SK-N-SH (cell line): ENCODE results near the gene HSPH1. TPM values are rescaled to one million over a fixed set of nuclear protein-coding genes. Genes with fewer than 3 reads are reported as not detected.

Experiments used
- CTCF ChIA-PET: fragments of 300-600, 350-600 bp; formaldehyde crosslinking; extraction: SDS; loops from one replicate; lab custom pipeline; 2021; lab: Yijun Ruan, JAX
- POLR2A ChIA-PET: fragments of 350-600 bp; sonication (Branson Sonifier 250); formaldehyde crosslinking; extraction: SDS; loops from one replicate; lab custom pipeline; 2020; ENCODE audit warnings: antibody characterized with exemption, inconsistent platforms; lab: Yijun Ruan, JAX
- DNase-seq: peaks from one replicate; pipeline ENCODE4 v3.0.0; 2012
- H2AFZ ChIP-seq: fragments of 200-600 bp; sonication (generic); 2 replicates; pipeline ENCODE4 v1.8.1; 2016; ENCODE audit warnings: antibody characterized with exemption, mild to moderate bottlenecking, low read depth
- H3F3A ChIP-seq: fragments of 200-600 bp; sonication (generic); replicated peaks from 2 replicates; pipeline ENCODE3; 2016; ENCODE audit warnings: antibody characterized with exemption, mild to moderate bottlenecking; ENCODE audit not compliant: insufficient read depth
- H3K27ac ChIP-seq, 2 experiments: fragments of 200-500 bp in 1 of 2; fragments of 200-600 bp in 1 of 2; sonication (Bioruptor generic) in 1 of 2; sonication (generic), shearing (Covaris generic) in 1 of 2; 2 replicates each; pipeline versions ENCODE4 v1.5.1 to v1.6.1; 2014 to 2016; ENCODE audit warnings: low read depth in 2 of 2, inconsistent platforms in 1 of 2, low read length in 1 of 2, mild to moderate bottlenecking in 1 of 2, mixed read lengths in 1 of 2
- H3K27me3 ChIP-seq: fragments of 200-600 bp; sonication (generic), shearing (Covaris generic); 2 replicates; pipeline ENCODE4 v1.6.1; 2016; ENCODE audit warnings: mixed run types; ENCODE audit not compliant: insufficient read depth
- H3K36me3 ChIP-seq, 2 experiments: fragments of 200-500 bp in 1 of 2; fragments of 200-600 bp in 1 of 2; sonication (Bioruptor generic) in 1 of 2; sonication (generic) in 1 of 2; replicated peaks in 1 of 2; 2 replicates each; pipeline versions ENCODE3 to v1.5.1; 2014 to 2016; ENCODE audit warnings: low read length in 1 of 2, mild to moderate bottlenecking in 1 of 2; ENCODE audit not compliant: insufficient read depth in 2 of 2, control insufficient read depth in 1 of 2
- H3K4me1 ChIP-seq, 2 experiments: fragments of 200-500 bp in 1 of 2; fragments of 200-600 bp in 1 of 2; sonication (Bioruptor generic) in 1 of 2; sonication (generic), shearing (Covaris generic) in 1 of 2; 2 replicates each; pipeline versions ENCODE4 v1.5.1 to v1.6.1; 2014 to 2016; ENCODE audit warnings: low read depth in 1 of 2, low read length in 1 of 2, mixed run types in 1 of 2; ENCODE audit not compliant: insufficient read depth in 2 of 2, control insufficient read depth in 1 of 2
- H3K4me2 ChIP-seq: fragments of 200-600 bp; sonication (generic), shearing (Covaris generic); 2 replicates; pipeline ENCODE4 v1.6.1; 2017; ENCODE audit warnings: mixed run types
- H3K4me3 ChIP-seq, 2 experiments: fragments of 200-500 bp in 1 of 2; fragments of 200-600 bp in 1 of 2; sonication (Bioruptor generic) in 1 of 2; sonication (generic), shearing (Covaris generic) in 1 of 2; 2 replicates each; pipeline versions ENCODE4 v1.5.1 to v1.8.1; 2014 to 2016; ENCODE audit warnings: low read depth in 2 of 2, inconsistent platforms in 1 of 2, low read length in 1 of 2, mild to moderate bottlenecking in 1 of 2, mixed read lengths in 1 of 2, moderate library complexity in 1 of 2
- H3K79me2 ChIP-seq: fragments of 200-600 bp; sonication (generic); 2 replicates; pipeline ENCODE4 v1.8.1; 2017; ENCODE audit warnings: mild to moderate bottlenecking; ENCODE audit not compliant: insufficient read depth
- H3K9ac ChIP-seq: fragments of 200-600 bp; sonication (generic); 2 replicates; pipeline ENCODE4 v1.6.1; 2017; ENCODE audit warnings: mixed run types
- H3K9me2 ChIP-seq: fragments of 200-600 bp; sonication (generic); 2 replicates; pipeline ENCODE4 v1.6.1; 2017; ENCODE audit warnings: mixed run types
- H3K9me3 ChIP-seq: fragments of 200-600 bp; sonication (generic); 2 replicates; pipeline ENCODE4 v1.6.1; 2017; ENCODE audit warnings: mixed run types, mild to moderate bottlenecking, moderate library complexity
- H4K20me1 ChIP-seq: fragments of 200-600 bp; sonication (generic); 2 replicates; pipeline ENCODE4 v1.6.1; 2017; ENCODE audit warnings: mild to moderate bottlenecking, mixed run types; ENCODE audit not compliant: insufficient read depth
- CTCF ChIP-seq: fragments of 200-600 bp; sonication (generic); IDR thresholded peaks from 2 replicates; pipeline ENCODE4 v1.6.1; 2017; ENCODE audit warnings: antibody characterized with exemption, mild to moderate bottlenecking, moderate library complexity
- ELF1 ChIP-seq: IDR thresholded peaks from 2 replicates; pipeline ENCODE4 v1.4.0; 2012
- EZH2phosphoT487 ChIP-seq: fragments of 200-600 bp; sonication (generic); IDR thresholded peaks from 2 replicates; pipeline ENCODE4 v1.6.1; 2017; ENCODE audit warnings: low read depth, mixed run types, mild to moderate bottlenecking, antibody characterized with exemption, moderate library complexity, borderline replicate concordance
- FOSL2 ChIP-seq: IDR thresholded peaks from 2 replicates; pipeline ENCODE4 v1.4.0; 2012; ENCODE audit warnings: low read depth, mild to moderate bottlenecking, moderate library complexity, borderline replicate concordance
- GATA2 ChIP-seq: sonication (generic); formaldehyde crosslinking; IDR thresholded peaks from 2 replicates; pipeline ENCODE4 v1.5.0; 2020; ENCODE audit warnings: mild to moderate bottlenecking, missing genetic modification reagents
- IRF3 ChIP-seq: fragments of 150-350 bp; IDR thresholded peaks from 2 replicates; pipeline ENCODE4 v1.6.1; 2016; ENCODE audit warnings: mild to moderate bottlenecking, low read depth, low read length
- MXI1 ChIP-seq: IDR thresholded peaks from 2 replicates; pipeline ENCODE4 v1.6.1; 2012; ENCODE audit warnings: mild to moderate bottlenecking, low read depth, low read length, improper control_type of control experiment
- NFIC ChIP-seq: IDR thresholded peaks from 2 replicates; pipeline ENCODE4 v1.4.0; 2012; ENCODE audit warnings: borderline replicate concordance
- PBX3 ChIP-seq: IDR thresholded peaks from 2 replicates; pipeline ENCODE4; 2012
- POLR2AphosphoS5 ChIP-seq: IDR thresholded peaks from 2 replicates; pipeline ENCODE4 v1.6.1; 2012; ENCODE audit warnings: low read depth, low read length
- RAD21 ChIP-seq: IDR thresholded peaks from 2 replicates; pipeline ENCODE4 v1.6.1; 2012; ENCODE audit warnings: mild to moderate bottlenecking, low read length
- RCOR1 ChIP-seq: fragments of 150-350 bp; IDR thresholded peaks from 2 replicates; pipeline ENCODE4 v1.6.1; 2017; ENCODE audit warnings: antibody characterized with exemption, low read length
- SIN3A ChIP-seq: IDR thresholded peaks from 2 replicates; pipeline ENCODE4 v1.6.1; 2012; ENCODE audit warnings: low read depth, mild to moderate bottlenecking, low read length, moderate library complexity, borderline replicate concordance
- SMC3 ChIP-seq: IDR thresholded peaks from 2 replicates; pipeline ENCODE4 v1.6.1; 2012; ENCODE audit warnings: low read depth, low read length, improper control_type of control experiment
- TAF1 ChIP-seq: IDR thresholded peaks from 2 replicates; pipeline ENCODE4 v1.6.1; 2012; ENCODE audit warnings: low read depth, mild to moderate bottlenecking, low read length, moderate library complexity, borderline replicate concordance
- TCF12 ChIP-seq: IDR thresholded peaks from 2 replicates; pipeline ENCODE4 v1.4.0; 2012
- USF1 ChIP-seq: IDR thresholded peaks from 2 replicates; pipeline ENCODE4 v1.4.0; 2012; ENCODE audit warnings: low read depth, borderline replicate concordance
- USF2 ChIP-seq: fragments of 150-350 bp; IDR thresholded peaks from 2 replicates; pipeline ENCODE4 v1.6.1; 2017; ENCODE audit warnings: antibody characterized with exemption, low read length, low read depth, borderline replicate concordance
- YY1 ChIP-seq: IDR thresholded peaks from 2 replicates; pipeline ENCODE4 v1.4.0; 2012; ENCODE audit warnings: low read depth, mild to moderate bottlenecking
- ZBTB33 ChIP-seq: IDR thresholded peaks from 2 replicates; pipeline ENCODE4 v1.4.0; 2012; ENCODE audit warnings: low read depth, borderline replicate concordance
- WGBS: methylation state at CpG from one replicate; pipeline ENCODE4 v1.1.6; 2017; ENCODE audit warnings: low lambda C conversion rate; 5-methylcytosine and 5-hydroxymethylcytosine counted together
- polyA plus RNA-seq, 3 experiments: library from polyadenylated mRNA; depleted of rRNA; stranded (reverse); fragments of >200 nt; gene quantifications; 2 replicates each; pipeline ENCODE4 v1.2.3, GENCODE V29; 2012

The HSPH1 gene
- polyA plus RNA-seq, 1 of the 3 experiments (the other 2 are of a cell fraction): 32.8 TPM

- Histone ChIP-seq H3K79me2 (no peaks in the 10 kb centered on the region), H3K9me3 (no peaks in the 10 kb centered on the region), H3K4me2 (no peak overlapping the region), H3K9me2 (no peaks in the 10 kb centered on the region), H2AFZ (no peak overlapping the region), H3K4me1 (no peaks in the 10 kb centered on the region), H3K36me3 (no peaks in the 10 kb centered on the region), H3K27me3 (no peaks in the 10 kb centered on the region), H3K27ac (no peak overlapping the region), H3K4me3 (no peak overlapping the region), H4K20me1 (no peaks in the 10 kb centered on the region), H3K9ac (no peak overlapping the region), H3F3A (no peaks in the 10 kb centered on the region)
- ChIA-PET CTCF (interaction anchor here (0.7 to 1.8 kb wide), 5 partner anchors 22 to 250 kb away, joined by 3 to 7 read pairs (median 5); partner anchors contain the start of gene B3GLCT), POLR2A (no interaction called here)
- DNase-seq: no peak
- 86% methylated on average over 3 of the region's 3 CpGs for WGBS
- TF ChIP-seq RAD21: peak; percentile 52
- no peak; the same call in 1 of the 2 replicates for TF ChIP-seq SMC3
- peak; percentile 54 for TF ChIP-seq CTCF
- TF ChIP-seq IRF3: no peak
- TF ChIP-seq EZH2phosphoT487: no peak
Observed at GRCh38 chr13:31174018-31174417, 12.3 kb upstream of the HSPH1 start.

GRCh38 chr13:31172535-31172934 lies 10.8 kb upstream of the HSPH1 start:
- H2AFZ ChIP-seq: no peak overlapping the region
- H3K4me2 ChIP-seq: 0 out of 2 replicates have a peak overlapping the region, but pooled peaks have one; percentile 1
- no peak overlapping the region for H3K4me3 ChIP-seq
- H4K20me1 ChIP-seq: no peaks in the 10 kb centered on the region
- H3K9me2 ChIP-seq: no peaks in the 10 kb centered on the region
- no peaks in the 10 kb centered on the region for H3K79me2 ChIP-seq
- POLR2A ChIA-PET: no interaction called here
- no peaks in the 10 kb centered on the region for H3K36me3 ChIP-seq
- H3K9ac ChIP-seq: peak overlapping the region; percentile 1; the same call in 1 of the 2 replicates
- H3K27ac ChIP-seq: peak overlapping the region in 1 of 2 experiments; percentile 69; a peak in 2 of 4 replicates
- WGBS: 42% methylated on average over 2 of the region's 2 CpGs
- CTCF ChIA-PET: interaction anchor here (1.8 kb wide), 1 partner anchor 66 kb away, joined by 5 read pairs; no protein-coding TSS in a partner anchor
- H3F3A ChIP-seq: peaks cover 4% of the 10 kb centered on the region
- no peaks in the 10 kb centered on the region for H3K27me3 ChIP-seq
- no peaks in the 10 kb centered on the region for H3K4me1 ChIP-seq
- no peak for DNase-seq
- H3K9me3 ChIP-seq: no peaks in the 10 kb centered on the region
- peak; percentile 38; the same call in 1 of the 2 replicates for TF ChIP-seq NFIC
- no peak for TF ChIP-seq ZBTB33
- no peak for TF ChIP-seq EZH2phosphoT487
- no peak for TF ChIP-seq RCOR1
- TF ChIP-seq USF1: no peak
- TF ChIP-seq YY1: no peak
- TF ChIP-seq ELF1: no peak
- TF ChIP-seq USF2: no peak
- no peak for TF ChIP-seq MXI1
- peak; percentile 74 for TF ChIP-seq PBX3
- TF ChIP-seq RAD21: no peak
- TF ChIP-seq TCF12: peak; percentile 38; the same call in 1 of the 2 replicates
- TF ChIP-seq POLR2AphosphoS5: no peak
- no peak for TF ChIP-seq TAF1
- no peak for TF ChIP-seq SIN3A
- no peak for TF ChIP-seq SMC3
- TF ChIP-seq GATA2 (CRISPR knock-in tag): no peak
- TF ChIP-seq FOSL2: peak; percentile 73
